ENCODE data around the gene SOX6.
A peak's percentile ranks its signal among the peaks of the same experiment; 100 is the strongest.

The SOX6 gene

DNA sequence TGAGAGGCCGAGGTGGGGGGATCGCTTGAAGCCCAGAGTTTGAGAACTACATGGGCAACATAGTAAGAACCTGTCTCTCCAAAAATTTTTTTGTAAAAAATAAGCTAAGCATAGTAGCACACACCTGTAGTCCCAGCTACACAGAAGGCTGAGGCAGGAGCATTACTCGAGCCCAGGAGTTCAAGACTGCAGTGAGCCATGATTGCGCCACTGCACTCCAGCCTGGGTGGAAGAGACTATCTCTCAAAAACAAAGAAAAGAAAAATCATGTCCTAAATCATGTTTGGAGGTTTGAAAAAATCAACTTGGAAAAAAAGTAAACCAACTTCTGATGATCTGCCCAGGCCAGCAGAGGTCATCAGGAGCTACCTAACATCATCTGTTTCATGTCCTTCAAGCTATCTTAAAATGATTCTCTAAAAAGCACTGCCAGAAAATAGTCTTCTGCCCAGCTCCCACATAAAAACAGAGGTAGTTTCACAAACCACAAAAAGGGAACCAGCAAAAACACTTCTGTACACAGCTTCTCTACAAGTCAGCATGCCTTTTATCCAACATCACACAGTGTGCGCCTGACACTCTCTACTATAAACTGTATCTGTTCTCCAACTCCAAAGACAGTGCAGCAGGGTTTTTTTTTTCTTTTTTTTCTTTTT is 165.0 kb downstream of the SOX6 start:
- H3K4me3 ChIP-seq (replicated peaks; ENCODE audit: low read depth, low read length) = no peak overlapping the region
- TF ChIP-seq CTCF (IDR thresholded peaks at IDR 0.05; ENCODE audit: low read depth, low read length, missing control alignments) = no peak
- DNase-seq (ENCODE audit: extremely low read depth, low read depth) = no peak

DNA sequence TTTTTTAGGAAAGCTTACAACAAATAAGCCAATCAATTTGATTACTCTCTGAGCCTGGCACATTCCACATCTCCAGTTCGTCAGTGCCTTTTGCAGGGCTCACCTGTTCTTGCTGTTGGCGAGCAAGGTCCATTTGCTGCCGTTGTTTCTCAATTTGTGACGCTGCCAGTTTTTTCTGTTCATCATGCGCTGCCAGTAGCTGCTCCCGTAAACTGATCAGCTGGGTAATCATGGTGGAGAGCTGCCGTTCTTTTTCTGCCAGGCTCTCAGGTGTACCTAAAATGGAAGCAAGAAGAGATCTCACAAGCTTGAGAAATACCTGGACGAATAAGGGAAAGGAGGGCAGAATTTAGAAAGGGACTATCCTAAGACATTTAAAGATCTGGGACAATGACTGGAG is 169.7 kb downstream of the SOX6 start:
- no peak overlapping the region for H3K4me3 ChIP-seq (replicated peaks; ENCODE audit: low read depth, low read length)
- DNase-seq (ENCODE audit: extremely low read depth, low read depth) = no peak
- no peak for TF ChIP-seq CTCF (IDR thresholded peaks at IDR 0.05; ENCODE audit: low read depth, low read length, missing control alignments)

DNA sequence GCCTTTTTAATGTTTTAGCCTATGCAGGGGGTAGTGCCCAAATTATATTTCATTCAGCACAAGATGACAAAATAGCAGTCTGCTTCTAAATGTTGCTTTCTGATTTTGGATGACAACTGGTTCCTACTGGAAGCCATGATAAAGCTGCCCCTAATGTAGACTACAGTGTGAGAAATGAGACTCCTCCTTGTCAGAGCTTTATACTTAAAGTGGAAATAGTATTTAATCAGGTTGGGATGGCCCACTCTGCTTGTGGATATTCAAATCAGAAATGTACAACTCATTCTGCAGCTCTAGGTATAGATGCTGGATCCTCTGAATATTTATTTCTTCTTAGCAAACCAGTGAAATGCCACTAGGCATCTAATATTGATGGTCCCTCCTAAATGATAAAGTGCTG is 171.3 kb downstream of the SOX6 start:
- no peak overlapping the region for H3K4me3 ChIP-seq (replicated peaks; ENCODE audit: low read depth, low read length)
- DNase-seq (ENCODE audit: extremely low read depth, low read depth) = no peak
- no peak for TF ChIP-seq CTCF (IDR thresholded peaks at IDR 0.05; ENCODE audit: low read depth, low read length, missing control alignments)

DNA sequence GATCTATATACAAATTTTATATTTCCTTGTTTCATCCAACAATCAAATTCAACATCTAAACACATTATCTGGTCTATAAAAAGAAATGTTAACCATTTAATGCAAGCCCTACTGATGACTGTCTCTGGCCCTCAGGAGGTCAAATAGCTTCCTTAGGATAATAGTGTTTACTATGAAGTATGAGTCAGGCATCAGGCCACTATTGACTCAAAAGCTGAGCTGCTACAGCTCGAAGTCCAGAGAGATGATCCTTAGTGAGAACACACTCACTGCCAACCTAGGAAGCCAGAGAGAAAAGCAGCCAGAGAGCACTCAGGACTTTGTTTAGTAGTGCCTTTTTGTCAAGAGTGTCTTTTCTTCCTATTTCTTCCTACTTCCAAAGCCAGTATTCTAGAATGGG is 171.8 kb downstream of the SOX6 start:
- peak; percentile 21 for DNase-seq (ENCODE audit: extremely low read depth, low read depth)
- H3K4me3 ChIP-seq (replicated peaks; ENCODE audit: low read depth, low read length) = no peak overlapping the region
- no peak for TF ChIP-seq CTCF (IDR thresholded peaks at IDR 0.05; ENCODE audit: low read depth, low read length, missing control alignments)

- no peak for DNase-seq (ENCODE audit: extremely low read depth, low read depth)
- H3K4me3 ChIP-seq (replicated peaks; ENCODE audit: low read depth, low read length) = no peak overlapping the region
- TF ChIP-seq CTCF (IDR thresholded peaks at IDR 0.05; ENCODE audit: low read depth, low read length, missing control alignments) = no peak
These were observed 173.8 kb downstream of the SOX6 start for GRCh38 chr11:16182553-16182952.

GRCh38 chr11:16180868-16181267 is 175.5 kb downstream of the SOX6 start:
- TF ChIP-seq CTCF (IDR thresholded peaks at IDR 0.05; ENCODE audit: low read depth, low read length, missing control alignments) = no peak
- no peak overlapping the region for H3K4me3 ChIP-seq (replicated peaks; ENCODE audit: low read depth, low read length)
- DNase-seq (ENCODE audit: extremely low read depth, low read depth) = no peak

GRCh38 chr11:16179676-16180075 is 176.7 kb downstream of the SOX6 start:
- no peak for TF ChIP-seq CTCF (IDR thresholded peaks at IDR 0.05; ENCODE audit: low read depth, low read length, missing control alignments)
- no peak for DNase-seq (ENCODE audit: extremely low read depth, low read depth)
- no peak overlapping the region for H3K4me3 ChIP-seq (replicated peaks; ENCODE audit: low read depth, low read length)

Data from HFF-Myc (cell line).